Medulla oblongata (tissue), 1 donor: ENCODE measurements around the gene GEMIN4.

Experiments used
- DNase-seq: peaks from one replicate; pipeline ENCODE4 v3.0.0-alpha.2; 2015; ENCODE audit errors: extremely low spot score

Gene GEMIN4

DNA sequence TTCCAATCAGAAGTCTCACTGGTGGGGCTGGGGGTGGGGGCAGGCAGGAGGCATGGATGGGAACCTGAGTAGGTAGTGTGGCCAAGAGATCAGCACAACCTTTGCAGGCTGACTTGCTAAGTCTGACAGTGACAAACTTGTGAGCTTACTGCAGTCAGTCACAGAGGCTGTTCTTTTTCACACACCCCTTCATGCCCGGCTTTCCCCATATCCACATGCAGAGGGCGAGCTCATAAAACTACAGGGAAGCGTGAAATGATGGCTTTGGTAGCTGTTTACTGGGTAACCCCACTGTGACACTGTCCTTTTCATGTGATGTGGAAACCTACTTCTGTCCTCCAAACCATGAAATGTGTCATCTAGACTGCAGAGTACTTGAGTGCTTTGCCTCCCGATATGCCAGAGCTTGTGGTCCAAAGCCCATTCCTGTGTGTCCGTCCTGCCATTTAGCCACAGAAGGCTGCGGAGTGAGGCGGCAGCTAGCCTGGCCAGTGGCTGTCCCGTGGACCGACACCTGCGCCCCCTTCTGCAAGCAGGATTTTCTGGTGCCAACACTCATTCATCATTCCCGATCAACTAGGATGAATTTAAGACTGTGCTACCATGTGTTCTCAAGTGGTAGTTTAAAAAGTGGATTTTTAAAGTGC lies 9.8 kb downstream of the GEMIN4 start:
- no peak for DNase-seq

DNA sequence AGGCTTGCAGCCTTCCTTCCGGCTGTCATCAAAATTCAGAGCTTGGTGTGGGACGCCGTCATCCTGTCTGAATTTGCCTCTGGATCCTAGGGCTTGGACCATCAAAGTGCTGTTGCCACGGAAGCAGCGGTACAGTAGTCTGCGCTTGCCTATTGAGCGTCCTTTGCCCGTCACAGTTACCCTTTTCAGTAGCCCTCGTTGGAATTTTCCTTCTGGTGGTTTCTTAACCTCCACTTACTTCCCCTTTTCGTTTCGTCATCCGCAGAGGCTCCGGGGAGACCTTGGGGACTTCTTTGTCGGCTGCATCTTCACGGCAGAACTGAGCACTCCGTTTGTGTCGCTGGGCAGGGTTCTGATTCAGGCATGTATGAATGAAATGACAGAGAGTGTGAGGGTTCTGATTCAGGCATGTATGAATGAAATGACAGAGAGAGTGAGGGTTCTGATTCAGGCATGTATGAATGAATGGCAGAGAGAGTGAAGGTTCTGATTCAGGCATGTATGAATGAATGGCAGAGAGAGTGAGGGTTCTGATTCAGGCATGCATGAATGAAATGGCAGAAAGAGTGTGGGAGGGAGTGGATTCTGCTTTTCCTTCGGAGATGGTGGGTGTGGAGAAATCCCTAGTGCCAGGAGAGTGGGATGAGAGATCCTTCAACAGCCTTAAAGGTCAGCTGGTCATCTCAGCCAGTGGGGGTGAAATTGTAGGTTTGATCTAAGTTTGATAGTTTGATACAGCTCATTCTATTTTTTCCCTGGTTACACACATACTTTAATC lies 11.6 kb downstream of the GEMIN4 start:
- DNase-seq = peak; percentile 70

DNA sequence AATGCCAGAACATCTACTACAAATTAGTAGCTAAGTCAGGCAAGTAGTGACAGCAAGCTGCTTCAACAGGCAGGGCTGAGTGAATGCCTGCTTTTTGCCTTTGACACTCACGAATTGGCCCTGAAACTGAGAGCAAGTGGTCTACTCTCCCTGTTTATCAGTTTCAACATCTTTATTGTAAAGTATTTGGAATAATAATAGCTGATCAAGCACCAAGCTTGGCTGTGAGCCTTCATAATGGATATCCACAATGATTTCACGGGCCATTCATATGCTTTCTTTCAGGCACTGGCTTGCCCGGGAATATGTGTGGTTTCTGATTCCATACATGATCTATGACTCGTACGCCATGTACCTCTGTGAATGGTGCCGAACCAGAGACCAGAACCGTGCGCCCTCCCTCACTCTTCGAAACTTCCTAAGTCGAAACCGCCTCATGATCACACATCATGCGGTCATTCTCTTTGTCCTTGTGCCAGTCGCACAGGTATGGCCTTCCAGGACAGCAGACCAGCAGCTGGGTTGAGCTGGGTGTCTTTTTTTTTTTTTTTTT lies 14.4 kb downstream of the GEMIN4 start:
- DNase-seq = no peak

DNA sequence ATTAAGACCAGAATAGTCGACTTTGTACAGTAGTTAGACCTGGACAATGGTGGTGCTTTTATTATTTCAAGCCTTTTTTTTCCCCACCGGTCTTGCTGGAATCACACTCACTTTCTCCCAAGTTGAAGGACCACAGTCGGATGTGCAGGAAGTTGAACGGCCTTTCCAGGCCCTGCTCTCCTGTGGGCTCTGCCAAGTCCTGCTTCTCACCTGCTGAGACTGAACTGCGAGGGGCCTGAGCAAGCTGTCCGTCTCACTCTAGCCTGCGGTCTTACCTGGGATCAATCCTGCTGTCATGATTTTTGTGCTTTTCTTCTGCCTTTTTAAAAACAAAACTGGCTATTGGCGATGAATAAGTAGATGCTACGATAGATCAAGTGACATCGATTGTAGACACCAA lies 18.3 kb downstream of the GEMIN4 start:
- DNase-seq = no peak

DNA sequence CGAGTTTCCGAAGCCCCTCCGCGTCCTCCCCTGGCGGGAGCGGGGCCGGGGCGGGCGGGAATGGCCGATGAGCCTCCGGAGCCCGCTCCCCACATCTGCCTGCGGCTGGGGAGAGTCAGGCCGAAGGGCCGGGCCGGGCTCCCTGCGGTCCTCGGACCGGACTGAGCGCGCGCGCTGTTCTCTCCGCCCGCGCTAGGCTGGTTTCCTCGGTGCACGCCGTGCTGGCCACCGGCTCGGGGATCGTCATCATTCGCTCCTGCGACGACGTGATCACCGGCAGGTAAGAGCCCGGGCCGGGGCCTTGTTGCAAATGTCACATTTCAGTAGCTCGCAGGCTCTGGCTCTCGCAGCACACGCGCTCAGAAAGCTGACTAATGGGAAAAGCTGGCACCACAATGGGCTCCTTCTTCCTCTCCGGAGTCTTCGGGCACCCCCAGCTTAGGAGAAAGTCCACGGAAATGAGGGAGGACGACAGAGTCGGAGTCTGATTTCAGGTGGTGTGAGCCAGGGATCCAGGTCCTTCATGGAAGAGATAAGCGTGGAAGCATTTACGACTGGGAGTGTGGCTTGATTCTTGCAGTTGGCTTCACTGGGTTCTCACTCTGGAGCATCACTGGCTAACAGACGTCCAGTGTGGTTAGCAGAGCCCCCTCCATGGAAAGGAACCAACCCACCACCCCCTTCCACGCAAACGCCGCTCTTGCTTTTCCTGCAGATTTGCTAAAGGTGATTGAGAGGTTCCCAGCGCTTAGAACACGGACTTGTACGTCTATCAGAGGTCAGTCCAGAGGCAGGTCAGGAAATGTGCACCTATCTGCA lies 19.0 kb downstream of the GEMIN4 start:
- no peak for DNase-seq

DNA sequence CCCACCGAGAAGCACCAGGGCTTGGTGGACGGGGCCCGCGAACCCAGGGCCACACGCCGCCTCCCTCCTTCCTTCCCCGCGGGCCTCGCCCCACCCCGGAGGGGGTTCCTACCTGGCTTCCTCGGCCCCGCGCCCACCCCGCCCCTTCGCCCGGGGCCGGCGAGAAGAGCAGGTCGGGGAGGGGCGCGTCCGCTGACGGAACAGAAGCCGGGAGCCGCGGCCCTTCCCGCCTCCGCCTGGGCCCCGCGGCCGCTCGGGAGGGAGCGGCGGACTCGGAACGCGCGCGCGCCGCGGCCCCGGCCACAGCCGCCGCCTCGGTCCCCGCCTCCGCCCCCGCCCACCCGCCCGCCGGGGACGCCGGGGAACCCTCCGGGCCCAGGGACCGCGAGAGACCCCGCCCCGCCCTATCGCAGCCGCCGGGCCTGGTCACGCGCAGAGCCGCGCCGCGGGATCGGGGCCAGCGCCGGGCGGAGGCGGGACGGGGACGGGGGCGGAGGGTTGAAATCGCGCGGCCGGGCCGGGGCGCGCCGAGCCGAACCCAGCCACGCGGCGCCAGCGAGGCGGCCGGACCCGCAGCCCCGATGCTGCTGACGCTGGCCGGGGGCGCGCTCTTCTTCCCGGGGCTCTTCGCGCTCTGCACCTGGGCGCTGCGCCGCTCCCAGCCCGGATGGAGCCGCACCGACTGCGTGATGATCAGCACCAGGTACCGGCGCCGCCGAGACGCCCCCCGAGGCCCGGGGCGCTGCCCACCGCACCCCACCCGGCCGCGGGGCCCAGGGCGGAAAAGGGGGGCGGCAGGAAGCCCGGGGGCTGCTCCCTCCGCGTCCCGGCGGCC lies 19.8 kb downstream of the GEMIN4 start, which contains the start of gene TLCD3A:
Gene TLCD3A (plus strand): TSS at position 530 of the 835 bp plus-strand sequence. CDS start 52 bp downstream, at position 582.
- DNase-seq = peak; percentile 44

DNA sequence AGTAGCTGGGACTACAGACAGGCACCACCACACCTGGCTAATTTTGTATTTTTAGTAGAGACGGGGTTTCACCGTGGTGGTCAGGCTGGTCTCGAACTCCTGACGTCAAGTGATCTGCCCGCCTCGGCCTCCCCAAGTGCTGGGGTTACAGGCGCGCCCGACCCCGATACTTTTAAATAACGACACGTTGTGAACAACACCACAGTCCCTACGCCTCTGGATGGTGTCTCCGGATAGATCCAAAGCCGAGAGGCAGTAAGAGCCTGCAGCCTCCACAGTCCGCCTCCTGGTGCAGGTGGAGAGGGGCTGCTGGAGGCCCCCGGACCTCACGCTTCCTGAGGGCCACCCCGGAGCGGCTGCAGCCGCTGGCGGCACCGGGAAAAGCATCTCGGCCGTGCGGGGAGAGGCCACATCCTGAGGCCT lies 20.4 kb downstream of the GEMIN4 start:
- no peak for DNase-seq

DNA sequence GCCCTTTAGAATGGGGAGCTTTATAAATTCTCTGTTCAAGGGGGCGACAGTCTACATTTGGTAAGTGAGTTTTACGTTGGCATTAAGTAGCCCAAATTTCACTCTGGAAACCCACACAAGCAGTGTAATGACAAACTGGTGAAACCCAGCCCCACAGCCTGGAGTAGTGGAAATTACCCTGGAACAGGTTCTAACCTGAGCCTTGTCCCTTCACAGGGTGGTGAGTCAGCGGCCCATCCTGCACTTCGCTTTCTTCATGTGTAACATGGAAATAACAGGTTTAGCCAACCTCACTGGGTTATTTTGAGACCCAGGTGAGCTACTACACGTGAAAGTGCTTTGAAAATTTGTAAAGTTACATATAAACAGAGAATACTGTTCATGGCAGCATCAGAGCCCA lies 23.2 kb downstream of the GEMIN4 start:
- DNase-seq = no peak

DNA sequence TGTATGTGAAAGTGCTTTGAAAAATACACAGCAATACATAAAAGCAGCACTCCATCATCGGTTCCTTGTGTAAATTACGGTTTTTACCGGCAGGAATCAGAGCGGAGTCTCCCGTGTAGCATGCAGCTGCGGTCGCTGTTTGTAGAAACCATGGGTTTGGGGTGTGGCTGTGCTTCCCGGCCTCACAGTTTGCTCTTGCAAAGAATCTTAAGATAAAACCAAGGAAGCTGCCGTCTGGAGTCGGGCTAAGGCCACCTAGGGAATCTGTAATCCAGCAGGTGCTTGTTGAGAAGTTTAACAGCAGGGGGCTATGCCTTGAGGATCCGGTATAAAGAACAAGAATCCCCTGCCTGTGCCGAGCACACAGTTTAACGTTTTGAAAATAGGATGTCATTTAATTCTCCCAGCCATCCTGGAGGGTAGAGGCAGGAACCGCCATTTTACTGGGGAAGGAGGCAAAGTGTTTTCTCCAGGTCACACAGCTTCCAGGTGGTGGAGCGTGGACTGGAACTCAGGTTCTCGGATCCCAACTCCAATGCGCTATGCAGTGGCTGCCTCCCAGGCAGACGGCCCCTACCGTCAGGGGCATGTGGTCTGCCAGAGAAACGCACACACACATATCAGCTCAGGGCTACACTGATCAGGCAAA lies 25.7 kb downstream of the GEMIN4 start:
- DNase-seq = no peak

DNA sequence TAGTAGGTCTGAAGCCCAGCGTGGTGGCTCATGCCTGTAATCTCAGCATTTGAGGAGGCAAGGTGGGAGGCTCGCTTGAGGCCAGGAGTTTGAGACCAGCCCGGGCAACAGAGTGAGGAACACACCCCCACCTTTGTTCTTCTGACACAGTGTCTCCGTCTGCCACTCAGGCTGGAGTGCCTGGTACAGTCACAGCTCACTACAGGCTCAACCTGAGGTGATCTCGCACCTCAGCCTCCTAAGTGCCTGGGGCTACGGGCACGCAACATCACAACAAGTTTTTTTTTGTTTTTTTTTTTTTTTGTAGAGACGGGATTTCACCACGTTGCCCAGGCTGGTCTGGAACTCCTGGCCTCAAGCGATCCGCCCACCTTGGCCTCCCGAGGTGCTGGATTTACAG lies 26.3 kb downstream of the GEMIN4 start:
- DNase-seq = no peak

DNA sequence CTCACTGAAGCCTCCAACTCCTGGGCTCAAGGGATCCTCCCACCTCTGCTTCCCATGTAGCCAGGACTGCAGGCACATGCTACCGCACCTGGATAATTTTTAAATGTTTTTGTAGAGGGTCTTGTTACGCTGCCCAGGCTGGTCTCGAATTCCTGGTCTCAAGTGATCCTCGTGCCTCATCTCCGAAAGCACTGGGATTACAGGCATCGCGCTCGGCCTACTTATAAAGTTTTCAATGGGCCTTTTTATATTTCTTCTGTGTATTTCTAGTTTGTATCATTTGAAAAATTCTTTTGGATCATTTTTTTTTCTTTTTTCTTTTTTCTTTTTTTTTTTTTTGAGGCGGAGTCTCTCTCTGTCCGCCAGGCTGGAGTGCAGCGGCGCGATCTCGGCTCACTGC lies 27.0 kb downstream of the GEMIN4 start:
- DNase-seq = no peak

DNA sequence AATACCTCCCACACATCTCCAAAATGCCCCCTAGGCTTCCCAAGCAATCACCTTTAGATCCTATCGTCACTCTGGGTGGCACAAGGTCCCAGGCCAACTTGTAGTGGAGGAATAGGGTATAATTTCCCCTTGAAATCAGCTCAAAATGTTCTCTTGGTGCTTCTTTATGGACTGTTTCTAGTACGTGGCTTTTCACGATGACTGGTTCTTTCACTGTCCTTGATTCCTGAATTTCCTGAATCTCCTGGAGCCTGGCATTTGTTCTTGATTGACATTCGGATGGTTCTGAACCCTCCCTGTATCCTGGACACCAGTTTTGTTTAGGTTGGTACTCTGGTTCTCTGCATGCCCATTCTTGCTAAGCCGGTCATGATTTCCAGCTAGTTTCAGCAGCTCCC lies 30.5 kb downstream of the GEMIN4 start:
- DNase-seq = no peak

DNA sequence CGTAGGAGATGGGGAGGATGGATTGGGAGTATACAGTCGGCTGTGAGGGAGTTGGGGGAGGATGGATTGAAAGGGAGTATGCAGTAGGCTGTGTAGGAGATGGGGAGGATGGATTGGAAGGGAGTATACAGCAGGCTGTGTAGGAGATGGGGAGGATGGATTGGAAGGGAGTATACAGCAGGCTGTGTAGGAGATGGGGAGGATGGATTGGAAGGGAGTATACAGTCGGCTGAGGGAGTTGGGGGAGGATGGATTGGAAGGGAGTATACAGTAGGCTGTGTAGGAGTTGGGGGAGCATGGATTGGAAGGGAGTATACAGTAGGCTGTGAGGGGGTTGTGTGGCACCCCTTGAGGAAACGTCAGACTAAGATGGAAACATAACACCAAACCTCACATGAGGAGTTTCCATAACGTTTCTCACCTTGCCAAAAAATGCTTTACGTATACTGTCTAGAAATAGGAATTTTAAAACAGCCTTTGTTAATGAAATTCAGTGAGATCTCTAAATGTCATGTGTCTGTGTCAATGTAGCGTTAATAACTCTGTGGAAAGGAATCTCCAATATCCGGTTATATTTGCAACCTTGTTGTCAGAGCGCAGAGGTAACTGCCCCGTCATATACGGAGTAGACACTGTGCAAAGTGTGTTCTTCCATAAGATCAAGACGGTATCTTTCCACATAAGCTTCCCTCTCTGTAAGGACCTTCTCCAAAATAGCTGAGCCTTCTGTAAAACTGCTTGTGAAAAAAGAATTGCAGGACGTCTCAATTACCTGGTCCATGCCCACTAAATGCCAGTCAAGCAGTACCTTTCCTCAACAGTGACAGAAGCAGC lies 31.1 kb downstream of the GEMIN4 start:
- no peak for DNase-seq

DNA sequence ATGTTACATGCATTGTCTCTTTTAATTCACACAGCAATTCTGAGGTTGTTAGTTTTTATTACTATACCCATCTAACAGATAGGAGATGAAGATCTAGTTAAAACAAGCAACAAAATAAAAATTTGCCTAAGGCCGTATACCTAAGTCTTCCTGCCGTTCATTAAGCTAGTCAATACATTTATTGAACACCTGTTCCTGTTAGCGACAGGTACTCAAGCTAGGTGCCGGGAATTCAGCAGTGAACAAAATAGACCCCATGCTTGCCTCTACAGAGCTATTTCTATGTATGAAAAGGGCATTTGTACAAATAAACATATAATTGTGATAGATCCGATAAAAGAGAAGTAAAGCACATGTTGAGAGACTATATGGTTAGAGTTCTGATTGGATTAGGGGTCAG lies 34.0 kb downstream of the GEMIN4 start:
- no peak for DNase-seq

DNA sequence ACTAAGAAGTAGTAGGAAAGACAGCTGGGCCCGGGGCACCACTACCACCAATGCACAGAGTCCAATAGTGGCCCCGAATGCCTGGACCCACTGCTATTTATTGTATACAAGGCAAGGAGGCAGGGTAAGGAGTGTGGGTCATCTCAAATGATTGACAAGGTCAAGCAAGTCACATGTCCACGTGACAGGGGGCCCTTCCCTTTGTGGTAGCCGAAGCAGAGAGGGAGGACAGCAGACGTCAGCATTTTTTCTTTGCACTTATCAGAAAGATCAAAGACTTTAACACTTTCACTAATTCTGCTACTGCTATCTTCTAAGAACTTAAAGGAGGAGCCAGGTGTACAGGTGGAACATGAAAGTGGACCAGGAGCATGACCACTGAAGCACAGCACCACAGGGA lies 43.9 kb downstream of the GEMIN4 start:
- DNase-seq = no peak

DNA sequence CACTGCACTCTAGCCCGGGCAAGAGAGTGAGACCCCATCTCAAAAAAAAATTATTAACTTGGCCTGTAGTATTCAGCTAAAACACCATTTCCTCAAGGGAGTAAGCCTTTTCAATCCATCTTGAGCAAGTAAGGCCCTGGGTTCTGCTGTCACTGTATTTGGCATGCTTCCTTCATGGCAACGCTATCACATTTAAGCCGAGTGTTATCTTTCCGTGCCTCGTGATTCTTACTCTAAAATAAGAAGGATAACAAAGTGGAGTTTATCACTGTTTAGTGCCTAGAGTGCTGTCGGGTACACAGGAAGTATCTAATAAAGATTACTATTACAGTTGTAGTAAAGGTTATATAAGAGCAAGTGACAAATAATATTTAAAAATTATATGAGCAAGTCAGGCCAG lies 46.2 kb downstream of the GEMIN4 start:
- DNase-seq = no peak

DNA sequence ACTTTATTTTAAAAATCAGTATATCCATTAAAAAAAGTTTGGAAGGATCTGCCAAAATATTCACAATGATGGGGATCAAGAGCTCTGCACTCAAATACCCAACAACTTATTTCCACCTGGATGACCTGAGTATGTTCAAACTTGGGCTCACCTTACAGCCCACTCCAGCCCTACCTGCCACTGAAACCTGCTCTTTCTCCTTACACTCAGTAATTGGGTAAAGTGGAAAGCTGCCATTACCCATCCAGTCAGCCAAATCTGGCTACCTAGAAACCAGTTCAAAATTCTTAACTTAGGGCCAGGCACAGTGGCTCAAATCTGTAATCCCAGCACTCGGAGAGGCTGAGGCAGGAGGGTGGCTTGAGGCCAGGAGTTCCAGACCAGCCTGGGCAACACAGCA lies 47.1 kb downstream of the GEMIN4 start:
- DNase-seq = no peak

DNA sequence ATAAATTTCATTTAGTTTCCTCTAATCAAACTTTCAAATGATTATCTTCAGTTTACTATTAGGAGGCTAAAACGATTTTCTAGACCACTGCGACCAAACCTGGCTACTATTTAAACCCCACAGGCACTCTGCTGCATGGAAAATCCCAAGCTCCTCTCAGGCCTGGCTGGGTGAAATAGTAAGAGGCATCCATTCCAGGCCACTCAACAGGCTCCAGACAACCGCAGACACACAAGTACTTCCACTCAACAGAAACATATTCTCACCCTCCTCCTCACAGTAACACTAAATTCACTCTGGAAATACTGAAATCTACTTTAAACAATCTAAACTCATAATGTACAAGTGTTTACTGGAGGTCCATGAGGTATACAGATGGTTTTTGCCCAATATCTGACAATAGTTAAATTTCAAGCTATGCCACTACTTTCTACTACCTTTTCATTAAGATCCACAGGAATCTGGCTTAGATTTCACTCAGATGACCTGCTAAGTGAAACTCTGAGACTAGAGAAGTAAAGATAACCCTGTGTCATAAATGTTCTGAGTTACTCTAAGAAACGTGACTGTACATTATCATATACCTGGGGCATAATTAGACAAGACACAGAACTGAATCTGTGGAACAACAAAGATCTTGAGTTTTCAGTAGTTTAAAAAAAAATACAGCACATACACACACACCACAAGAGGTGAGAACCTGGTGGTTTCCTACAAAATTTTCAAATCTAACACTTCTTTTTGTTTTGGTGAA lies 47.8 kb downstream of the GEMIN4 start:
- DNase-seq = no peak
